ENCODE results near the gene KIAA1191. TPM values are rescaled to one million over a fixed set of nuclear protein-coding genes. Genes with fewer than 3 reads are reported as not detected.
A peak's percentile ranks its signal among the peaks of the same experiment; 100 is the strongest.

Gene KIAA1191
- total RNA-seq, 4 donors from 2014 or later, result 80.8 to 157 (median 111) TPM

GRCh38 chr5:176381979-176382378 is 20.4 kb upstream of the KIAA1191 start:
- Histone ChIP-seq H3K9me3 (no peaks in the 10 kb centered on the region), H3K27ac (peak overlapping the region in 3 of 4 donors; percentile 13 to 62 (median 40)), H3K36me3 (peaks cover 0 to 21% (median 8%) of the 10 kb centered on the region in 4 donors), H3K27me3 (no peaks in the 10 kb centered on the region), H3K4me1 (peaks cover 0 to 7% (median 3%) of the 10 kb centered on the region in 4 donors), H3K4me3 (no peak overlapping the region)
- TF ChIP-seq POLR2A (IDR thresholded peaks at IDR 0.05) (no peak), POLR2AphosphoS5 (IDR thresholded peaks at IDR 0.05) (no peak), EP300 (IDR thresholded peaks at IDR 0.05; ENCODE audit: low read depth) (no peak), CTCF (IDR thresholded peaks at IDR 0.05) (no peak)
- no peak for DNase-seq
- in situ Hi-C loops (cut with MboI; ENCODE audit: low pct_ligation_motif_present in 1 of 4, low pct_unique_long_range_greater_than_20kb in 1 of 4, low sequenced_read_pairs in 3 of 4), result no loop called here
- 92% methylated on average over 3 of the region's 3 CpGs; no CpG with 5 or more reads in 1 of the 2 donors for whole genome bisulfite sequencing, 2 donors (ENCODE audit: low coverage in 1 of 2)
- intact Hi-C loops (cut with DNase I; ENCODE audit: low total_unique reads), result no loop called here

GRCh38 chr5:176381423-176381822 is 19.9 kb upstream of the KIAA1191 start:
- H3K9me3 ChIP-seq, result no peaks in the 10 kb centered on the region
- no peak overlapping the region for H3K4me3 ChIP-seq
- no peaks in the 10 kb centered on the region for H3K27me3 ChIP-seq
- peaks cover 0 to 2% (median 0%) of the 10 kb centered on the region in 4 donors for H3K4me1 ChIP-seq
- peak overlapping the region in 3 of 4 donors; percentile 13 to 62 (median 43) for H3K27ac ChIP-seq
- DNase-seq, result no peak
- TF ChIP-seq POLR2AphosphoS5 (IDR thresholded peaks at IDR 0.05) (no peak), CTCF (IDR thresholded peaks at IDR 0.05) (no peak), EP300 (IDR thresholded peaks at IDR 0.05; ENCODE audit: low read depth) (no peak), POLR2A (IDR thresholded peaks at IDR 0.05) (no peak)
- intact Hi-C loops (cut with DNase I; ENCODE audit: low total_unique reads), result no loop called here
- peaks cover 0 to 21% (median 8%) of the 10 kb centered on the region in 4 donors for H3K36me3 ChIP-seq
- 58 to 77% methylated on average over 3 of the region's 3 CpGs for WGBS, 2 donors (ENCODE audit: low coverage in 1 of 2)
- in situ Hi-C loops (cut with MboI; ENCODE audit: low pct_ligation_motif_present in 1 of 4, low pct_unique_long_range_greater_than_20kb in 1 of 4, low sequenced_read_pairs in 3 of 4), result no loop called here

- 74 to 81% methylated on average over 3 of the region's 3 CpGs for WGBS, 2 donors (ENCODE audit: low coverage in 1 of 2)
- Histone ChIP-seq H3K27me3 (no peaks in the 10 kb centered on the region), H3K9me3 (no peaks in the 10 kb centered on the region), H3K4me1 (no peaks in the 10 kb centered on the region), H3K27ac (no peak overlapping the region), H3K36me3 (peaks cover 0 to 15% (median 8%) of the 10 kb centered on the region in 4 donors), H3K4me3 (no peak overlapping the region)
- TF ChIP-seq POLR2A (IDR thresholded peaks at IDR 0.05) (no peak), CTCF (IDR thresholded peaks at IDR 0.05) (no peak), EP300 (IDR thresholded peaks at IDR 0.05; ENCODE audit: low read depth) (no peak), POLR2AphosphoS5 (IDR thresholded peaks at IDR 0.05) (no peak)
- intact Hi-C loops (cut with DNase I; ENCODE audit: low total_unique reads) (no loop called here), in situ Hi-C loops (cut with MboI; ENCODE audit: low pct_ligation_motif_present in 1 of 4, low pct_unique_long_range_greater_than_20kb in 1 of 4, low sequenced_read_pairs in 3 of 4) (no loop called here)
- no peak for DNase-seq
Observed at GRCh38 chr5:176379881-176380280, 18.3 kb upstream of the KIAA1191 start.

GRCh38 chr5:176373100-176373818 is 11.7 kb upstream of the KIAA1191 start:
- H3K36me3 ChIP-seq, result no peaks in the 10 kb centered on the region
- intact Hi-C loops (cut with DNase I; ENCODE audit: low total_unique reads) (no loop called here), in situ Hi-C loops (cut with MboI; ENCODE audit: low pct_ligation_motif_present in 1 of 4, low pct_unique_long_range_greater_than_20kb in 1 of 4, low sequenced_read_pairs in 3 of 4) (no loop called here)
- 70 to 80% methylated on average over 5 to 7 of the region's 7 CpGs for WGBS, 2 donors (ENCODE audit: low coverage in 1 of 2)
- H3K4me1 ChIP-seq, result peaks cover 0 to 4% (median 0%) of the 10 kb centered on the region in 4 donors
- no peak for DNase-seq
- H3K9me3 ChIP-seq, result no peaks in the 10 kb centered on the region
- no peak for TF ChIP-seq EP300 (IDR thresholded peaks at IDR 0.05; ENCODE audit: low read depth)
- no peak for TF ChIP-seq POLR2A (IDR thresholded peaks at IDR 0.05)
- TF ChIP-seq POLR2AphosphoS5 (IDR thresholded peaks at IDR 0.05), result no peak
- TF ChIP-seq CTCF (IDR thresholded peaks at IDR 0.05), result no peak
- H3K4me3 ChIP-seq, result no peak overlapping the region
- H3K27ac ChIP-seq, result no peak overlapping the region
- H3K27me3 ChIP-seq, result no peaks in the 10 kb centered on the region
